ENCODE data around the gene SERGEF.

DNA sequence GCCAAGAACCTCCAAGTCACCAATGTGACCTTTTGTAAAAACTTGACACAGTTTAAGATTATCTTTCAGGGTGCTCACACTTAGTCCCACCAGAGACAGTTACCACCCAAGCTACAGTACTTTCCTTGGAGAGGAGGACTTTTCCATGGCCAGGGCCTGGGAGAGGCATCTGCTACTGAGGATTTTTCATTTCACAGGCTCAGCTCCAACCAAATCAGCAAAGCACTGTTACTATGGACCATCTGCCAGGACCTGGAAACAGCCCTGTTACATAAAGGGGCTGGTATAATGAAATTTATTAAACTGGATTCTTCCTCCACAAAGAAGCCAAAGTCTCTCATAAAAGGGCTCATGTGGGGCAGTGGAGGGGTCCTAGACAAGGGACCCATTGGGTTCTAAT lies 38.6 kb downstream of the SERGEF start:
- TF ChIP-seq, protein P1, sequence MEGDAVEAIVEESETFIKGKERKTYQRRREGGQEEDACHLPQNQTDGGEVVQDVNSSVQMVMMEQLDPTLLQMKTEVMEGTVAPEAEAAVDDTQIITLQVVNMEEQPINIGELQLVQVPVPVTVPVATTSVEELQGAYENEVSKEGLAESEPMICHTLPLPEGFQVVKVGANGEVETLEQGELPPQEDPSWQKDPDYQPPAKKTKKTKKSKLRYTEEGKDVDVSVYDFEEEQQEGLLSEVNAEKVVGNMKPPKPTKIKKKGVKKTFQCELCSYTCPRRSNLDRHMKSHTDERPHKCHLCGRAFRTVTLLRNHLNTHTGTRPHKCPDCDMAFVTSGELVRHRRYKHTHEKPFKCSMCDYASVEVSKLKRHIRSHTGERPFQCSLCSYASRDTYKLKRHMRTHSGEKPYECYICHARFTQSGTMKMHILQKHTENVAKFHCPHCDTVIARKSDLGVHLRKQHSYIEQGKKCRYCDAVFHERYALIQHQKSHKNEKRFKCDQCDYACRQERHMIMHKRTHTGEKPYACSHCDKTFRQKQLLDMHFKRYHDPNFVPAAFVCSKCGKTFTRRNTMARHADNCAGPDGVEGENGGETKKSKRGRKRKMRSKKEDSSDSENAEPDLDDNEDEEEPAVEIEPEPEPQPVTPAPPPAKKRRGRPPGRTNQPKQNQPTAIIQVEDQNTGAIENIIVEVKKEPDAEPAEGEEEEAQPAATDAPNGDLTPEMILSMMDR (IDR thresholded peaks at IDR 0.05): no peak
- TF ChIP-seq EP300 (IDR thresholded peaks at IDR 0.05) (no peak), POLR2A (IDR thresholded peaks at IDR 0.05; ENCODE audit: low read depth) (no peak), POLR2AphosphoS5 (IDR thresholded peaks at IDR 0.05) (no peak)

Data from esophagus muscularis mucosa (tissue), 4 donors.